ENCODE measurements around the gene CHD6.

CHD6 gene

DNA sequence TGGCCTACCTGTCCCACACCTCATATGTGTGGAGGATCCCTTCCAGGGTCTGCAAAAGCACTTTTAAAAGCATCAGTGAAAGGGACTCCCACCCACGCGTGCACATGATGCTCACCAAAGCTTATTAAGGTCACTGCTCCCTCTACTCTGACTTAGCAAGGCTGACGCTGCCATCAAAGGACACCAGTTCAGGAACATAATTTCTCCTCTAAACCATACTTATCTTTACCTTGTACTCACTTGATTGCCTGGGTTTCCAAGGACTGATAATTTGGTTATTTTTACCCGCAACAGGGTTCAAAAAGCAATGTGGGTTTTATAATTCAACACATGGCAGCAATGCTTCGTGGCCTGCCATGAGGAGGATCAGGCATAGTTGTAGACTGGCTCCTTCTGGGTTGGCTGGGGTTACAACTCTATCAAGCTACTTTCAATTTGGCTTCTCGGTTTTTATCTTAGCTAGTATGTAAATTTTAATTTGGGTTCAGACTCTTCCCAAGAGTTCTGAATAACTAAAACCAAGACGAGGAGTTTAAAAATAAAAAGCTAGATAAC lies 199.4 kb downstream of the CHD6 start:
- no peak for DNase-seq

DNA sequence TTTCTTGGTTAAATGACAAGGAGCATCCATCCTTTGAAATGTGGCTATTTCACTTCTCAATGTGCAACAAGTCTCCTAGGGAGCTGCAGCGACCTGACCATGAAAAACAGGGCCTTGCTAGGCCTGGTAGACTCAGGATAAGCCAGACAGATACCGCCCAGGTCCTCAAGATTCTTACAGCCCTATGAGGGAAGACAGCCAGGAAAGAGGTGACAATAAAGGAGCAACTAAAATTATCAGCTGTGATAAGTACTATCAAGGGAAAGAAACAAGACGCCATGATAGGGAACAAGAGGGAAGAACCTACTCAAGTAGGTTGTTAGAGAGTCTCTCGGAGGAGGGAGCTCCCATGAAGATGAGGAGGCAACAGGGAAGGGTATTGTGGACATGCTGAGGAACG lies 200.1 kb downstream of the CHD6 start:
- DNase-seq: no peak

GRCh38 chr20:41415191-41415590 lies 203.0 kb downstream of the CHD6 start:
- no peak for DNase-seq

- DNase-seq: no peak
These were observed 205.0 kb downstream of the CHD6 start for GRCh38 chr20:41413169-41413568.

GRCh38 chr20:41412324-41413120 lies 205.7 kb downstream of the CHD6 start:
- no peak for DNase-seq

GRCh38 chr20:41411391-41411847 lies 206.8 kb downstream of the CHD6 start:
- DNase-seq: peak in 1 of 2 experiments; percentile 43

- DNase-seq: no peak
These were observed 209.2 kb downstream of the CHD6 start for GRCh38 chr20:41408986-41409385.

DNA sequence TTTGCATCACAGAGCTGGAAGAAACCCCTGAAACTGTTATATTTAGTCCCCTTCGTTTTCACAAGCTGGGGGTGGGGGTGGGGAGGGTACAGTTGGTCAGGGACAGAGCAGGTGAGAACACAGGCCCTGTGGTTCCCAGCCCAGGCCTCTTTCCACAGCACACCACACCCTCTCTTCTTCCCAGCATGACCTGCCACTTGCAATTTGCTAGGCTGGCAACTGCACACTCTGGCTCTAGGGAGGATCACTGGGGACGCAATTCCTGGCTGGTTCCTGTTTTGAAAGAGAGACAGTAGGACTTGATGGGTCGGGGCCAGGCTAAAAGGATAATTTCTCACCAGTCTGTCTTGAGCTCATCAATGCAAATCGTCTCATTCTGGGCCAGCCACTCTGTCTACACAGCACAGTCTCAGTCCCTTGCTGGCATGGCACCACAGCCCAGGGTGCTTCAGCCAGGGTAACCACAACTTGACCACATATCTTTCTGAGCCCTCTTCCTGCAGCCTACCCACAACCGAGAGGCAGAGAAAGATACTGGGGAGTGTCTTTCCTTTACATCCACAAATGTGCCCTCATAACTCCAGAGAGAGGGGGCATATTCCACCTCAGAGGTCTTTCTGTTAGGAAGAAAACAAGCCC lies 209.9 kb downstream of the CHD6 start:
- DNase-seq: no peak

DNA sequence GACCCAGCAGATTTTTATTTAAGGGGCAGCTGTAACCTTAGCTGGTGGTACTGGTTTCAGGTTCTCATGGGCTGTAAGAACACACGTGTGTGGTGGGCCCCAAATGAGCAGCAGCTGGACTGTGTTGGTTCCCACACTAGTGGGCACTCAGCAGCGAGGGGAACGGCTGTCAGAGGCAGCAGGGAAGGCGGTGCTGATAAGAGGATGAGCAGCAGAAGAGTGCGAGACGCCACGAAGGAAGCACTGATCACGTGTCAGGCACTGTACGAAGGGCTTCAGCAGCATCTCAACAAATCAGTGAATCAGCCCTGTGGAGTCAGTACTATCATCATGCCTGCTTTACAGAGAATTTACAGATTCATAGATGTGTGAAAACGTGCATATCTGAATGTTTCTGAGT lies 210.6 kb downstream of the CHD6 start:
- DNase-seq: no peak

- no peak for DNase-seq
These were observed 211.2 kb downstream of the CHD6 start for GRCh38 chr20:41406896-41407444.

DNA sequence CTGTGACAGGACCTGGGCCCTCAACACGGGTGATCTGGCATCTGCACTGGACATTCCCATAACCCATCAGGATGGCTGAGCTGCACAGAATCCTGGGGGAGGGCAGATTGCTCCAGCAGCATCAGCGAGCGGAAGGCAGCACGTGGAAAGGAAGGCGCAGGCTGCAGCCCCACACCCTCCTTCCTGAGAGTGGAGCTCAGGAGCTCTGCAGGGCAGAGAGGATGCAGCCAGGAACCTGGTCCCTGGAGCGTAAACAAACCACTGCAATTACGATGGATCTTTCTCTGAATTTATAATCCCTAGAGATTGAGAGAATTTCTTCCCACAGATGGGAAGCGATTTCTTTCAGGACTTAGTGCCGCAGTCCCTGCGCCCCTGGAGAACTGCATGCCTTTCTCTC lies 211.8 kb downstream of the CHD6 start:
- no peak for DNase-seq

GRCh38 chr20:41405436-41405835 lies 212.7 kb downstream of the CHD6 start:
- no peak for DNase-seq

- no peak for DNase-seq
These were observed 214.6 kb downstream of the CHD6 start for GRCh38 chr20:41403604-41404003.

- no peak for DNase-seq
These were observed 219.8 kb downstream of the CHD6 start for GRCh38 chr20:41398408-41398807.

DNA sequence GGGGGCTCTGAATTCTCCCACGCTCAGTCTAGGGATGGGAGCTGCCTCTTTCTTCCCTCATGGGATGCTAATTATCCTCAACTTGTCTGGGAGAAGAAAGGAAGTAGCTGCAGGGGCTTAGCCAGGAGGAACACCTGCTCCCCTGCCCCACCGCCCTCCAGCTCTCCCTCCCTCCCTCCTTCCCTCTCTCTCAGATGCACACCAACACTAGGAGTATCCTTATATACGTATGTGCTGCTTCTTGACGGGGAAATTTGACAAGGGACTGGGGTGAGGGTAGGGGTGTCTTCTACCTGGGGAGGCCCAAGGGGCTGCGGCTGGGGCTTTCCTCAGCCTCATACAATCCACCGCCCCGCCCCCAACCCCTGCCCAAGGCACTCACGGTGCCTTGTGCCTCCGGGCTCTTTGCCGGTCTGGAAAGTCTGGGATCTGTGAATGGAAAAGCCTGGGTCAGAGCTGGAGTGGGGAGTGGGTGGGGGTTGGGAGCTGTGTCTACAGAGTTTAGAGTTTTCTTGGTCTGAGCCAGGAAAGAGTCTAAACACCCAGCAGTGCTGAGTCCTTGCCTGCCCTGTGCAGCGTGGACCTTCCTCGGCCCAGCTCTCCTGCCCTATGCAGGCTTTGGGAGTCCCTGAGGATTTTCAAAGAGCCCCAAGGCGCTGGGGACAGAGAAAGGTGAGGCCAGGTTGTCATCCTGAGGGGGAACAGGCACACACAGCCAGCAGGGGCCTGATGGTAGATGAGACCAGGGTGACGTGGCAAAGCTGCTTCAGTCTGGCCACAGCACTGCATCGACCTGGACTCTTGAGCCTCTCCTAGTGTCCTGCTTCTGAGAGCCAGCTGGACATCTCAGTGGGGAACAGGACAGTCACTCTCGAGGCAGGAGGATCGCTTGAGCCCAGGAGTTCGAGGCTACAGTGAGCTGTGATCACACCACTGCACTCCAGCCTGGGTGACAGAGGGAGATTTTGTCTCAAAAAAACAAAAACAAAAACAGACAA lies 222.2 kb downstream of the CHD6 start:
- DNase-seq: peak; percentile 16 to 40

GRCh38 chr20:41394931-41395666 lies 223.1 kb downstream of the CHD6 start:
- no peak for DNase-seq

DNA sequence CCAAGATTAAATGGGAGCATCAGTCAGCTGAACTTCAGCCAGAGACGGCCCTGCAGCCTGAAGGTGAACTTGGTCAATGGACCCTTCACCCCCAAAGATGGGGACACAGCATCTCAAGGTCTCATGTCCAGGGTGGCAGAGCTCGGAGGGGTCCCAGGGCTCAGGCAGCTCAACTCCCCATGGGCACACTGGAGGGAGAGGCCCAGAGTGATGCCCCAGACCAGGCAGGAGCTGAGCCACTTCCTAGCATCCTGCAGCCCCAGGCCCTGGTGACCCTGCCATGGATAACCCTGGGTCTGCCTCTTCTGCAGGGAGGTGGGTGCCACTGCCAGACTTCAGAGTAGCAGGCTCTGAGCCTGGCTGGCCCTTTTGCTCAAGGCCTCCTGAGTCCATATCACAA lies 224.1 kb downstream of the CHD6 start:
- DNase-seq: no peak

- no peak for DNase-seq
These were observed 224.5 kb downstream of the CHD6 start for GRCh38 chr20:41393705-41394066.

- no peak for DNase-seq
These were observed 225.1 kb downstream of the CHD6 start for GRCh38 chr20:41392871-41393704.

DNA sequence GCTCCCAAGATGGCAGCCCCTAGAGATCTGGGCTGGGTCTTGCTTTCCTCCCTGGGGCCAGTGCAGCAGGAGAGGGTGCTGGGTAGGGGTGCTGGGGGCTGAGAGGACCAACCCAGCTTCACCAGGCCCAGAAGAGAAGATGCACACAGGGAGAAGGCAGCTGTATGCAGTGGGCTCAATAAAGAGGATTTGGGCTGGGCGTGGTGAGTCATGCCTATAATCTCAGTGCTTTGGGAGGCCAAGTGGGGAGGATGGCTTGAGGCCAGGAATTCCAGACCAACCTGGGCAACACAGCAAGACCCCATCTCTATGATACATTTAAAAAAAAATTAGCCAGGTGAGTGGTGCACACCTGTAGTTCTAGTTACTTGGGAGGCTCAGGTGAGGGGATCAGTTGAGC lies 225.9 kb downstream of the CHD6 start:
- DNase-seq: no peak

- DNase-seq: no peak
These were observed 226.6 kb downstream of the CHD6 start for GRCh38 chr20:41391587-41392001.
